Activated CD8-positive, alpha-beta memory T cell treated with anti-CD3 and anti-CD28 coated beads for 36 hours (primary cell): ENCODE data around the gene IL22RA1. TPM values are rescaled to one million over a fixed set of nuclear protein-coding genes. Genes with fewer than 3 reads are reported as not detected.

Experiments used
- CTCF ChIA-PET: fragments of 350-600 bp; sonication (Branson Sonifier 250); formaldehyde crosslinking; loops from one replicate; lab custom pipeline; 2021; ENCODE audit warnings: antibody characterized with exemption; lab: Charles Lee
- POLR2A ChIA-PET: fragments of 350-600 bp; sonication (Branson Sonifier 250); formaldehyde crosslinking; loops from one replicate; lab custom pipeline; 2021; ENCODE audit warnings: antibody characterized with exemption; lab: Charles Lee
- total RNA-seq, 2 experiments: library from RNA; stranded (reverse); gene quantifications; one replicate each; pipeline ENCODE4 v1.2.3, GENCODE V29; 2021

The IL22RA1 gene
- total RNA-seq, 2 experiments from 2014 or later = not detected

DNA sequence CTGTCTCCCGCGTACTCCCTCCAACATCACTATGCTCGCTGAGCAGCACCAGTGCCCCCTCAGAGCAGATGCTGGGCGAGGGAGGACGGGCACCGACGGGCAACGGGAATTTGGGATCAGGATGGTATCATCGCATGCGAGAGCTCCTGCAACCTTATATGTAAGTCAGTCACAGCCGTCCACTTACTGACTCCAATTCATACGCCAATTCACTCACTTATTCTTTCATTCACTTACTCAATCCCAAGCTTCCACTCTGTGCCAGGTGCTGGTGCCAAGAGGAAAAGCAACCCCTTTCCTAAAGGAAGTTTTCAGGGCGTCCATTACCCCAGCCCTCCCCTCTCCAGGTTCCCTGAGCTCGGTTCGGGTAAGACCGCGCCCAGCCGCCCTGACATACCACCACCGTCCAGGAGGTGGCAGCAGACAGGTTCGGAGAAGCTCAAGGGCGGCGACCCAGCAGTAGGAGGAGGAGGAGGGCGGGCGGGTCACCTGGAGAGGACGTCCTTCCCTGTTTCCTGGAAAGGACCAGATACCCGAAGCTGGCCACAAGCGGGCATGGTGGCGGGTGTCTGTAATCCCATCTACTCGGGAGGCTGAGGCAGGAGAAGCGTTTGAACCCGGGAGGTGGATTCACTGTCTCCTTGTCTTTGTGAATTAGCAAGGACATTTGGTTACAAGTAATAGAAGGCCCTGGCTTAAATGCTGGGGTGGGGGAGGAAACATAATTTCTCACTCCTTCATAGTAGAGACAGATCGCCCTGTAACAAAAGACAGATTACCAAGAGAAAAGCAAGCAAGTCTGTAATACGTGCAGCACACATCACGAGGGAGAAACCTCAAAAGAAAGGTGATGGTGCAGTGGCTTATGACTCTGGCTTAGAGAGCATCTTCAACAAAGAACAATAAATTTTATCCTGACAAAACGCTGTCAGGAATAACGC lies 7.6 kb upstream of the IL22RA1 start:
- CTCF ChIA-PET = interaction anchor here (0.6 to 6.6 kb wide), 21 partner anchors 8 to 259 kb away, joined by 3 to 50 read pairs (median 4); partner anchors contain the start of gene IFNLR1
- POLR2A ChIA-PET = interaction anchor here (0.7 to 1.2 kb wide), 2 partner anchors 37 to 596 kb away, joined by 4 to 5 read pairs; partner anchors contain the start of gene IFNLR1

DNA sequence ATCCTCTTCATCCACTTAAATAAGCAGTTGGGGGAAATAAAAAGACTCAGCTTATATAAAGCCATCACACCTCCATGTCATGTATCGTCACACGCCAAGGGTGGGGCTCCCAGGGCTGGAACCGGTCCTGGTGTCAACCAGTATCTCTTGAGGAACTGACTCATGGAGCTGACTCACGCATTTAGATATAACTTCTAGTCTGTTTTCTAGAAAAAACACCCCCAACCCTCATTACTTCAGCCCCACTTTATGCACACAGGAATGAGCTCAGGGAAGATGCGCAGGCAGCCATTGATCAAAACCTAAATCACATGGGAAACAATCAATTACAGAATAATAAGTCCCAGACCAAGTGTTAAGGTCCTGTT lies 6.9 kb upstream of the IL22RA1 start:
- CTCF ChIA-PET = interaction anchor here (0.6 to 6.6 kb wide), 21 partner anchors 9 to 259 kb away, joined by 3 to 50 read pairs (median 4); partner anchors contain the start of gene IFNLR1
- POLR2A ChIA-PET = interaction anchor here (1.2 kb wide), 1 partner anchor 38 kb away, joined by 5 read pairs; the partner anchor contains the start of gene IFNLR1

DNA sequence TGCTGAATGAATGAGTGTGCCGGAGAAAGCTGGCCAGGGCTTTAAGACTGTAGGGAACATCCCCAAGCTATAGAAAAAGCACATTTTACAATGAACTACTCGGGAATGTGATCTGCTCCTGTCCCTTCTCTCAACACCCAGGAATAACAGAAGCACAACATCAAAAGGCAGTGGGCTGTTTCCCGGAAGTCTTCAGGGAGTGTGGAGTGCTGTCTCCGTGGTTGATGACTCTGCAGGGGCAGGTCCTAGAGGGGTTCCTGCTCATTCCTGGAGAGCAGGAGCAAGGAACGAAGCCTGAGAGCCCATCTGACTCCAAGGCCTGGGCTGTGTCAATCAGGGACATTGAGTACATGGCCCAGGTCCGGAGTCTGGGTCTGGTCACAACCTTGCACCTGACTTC lies 4.9 kb upstream of the IL22RA1 start:
- POLR2A ChIA-PET = no interaction called here

DNA sequence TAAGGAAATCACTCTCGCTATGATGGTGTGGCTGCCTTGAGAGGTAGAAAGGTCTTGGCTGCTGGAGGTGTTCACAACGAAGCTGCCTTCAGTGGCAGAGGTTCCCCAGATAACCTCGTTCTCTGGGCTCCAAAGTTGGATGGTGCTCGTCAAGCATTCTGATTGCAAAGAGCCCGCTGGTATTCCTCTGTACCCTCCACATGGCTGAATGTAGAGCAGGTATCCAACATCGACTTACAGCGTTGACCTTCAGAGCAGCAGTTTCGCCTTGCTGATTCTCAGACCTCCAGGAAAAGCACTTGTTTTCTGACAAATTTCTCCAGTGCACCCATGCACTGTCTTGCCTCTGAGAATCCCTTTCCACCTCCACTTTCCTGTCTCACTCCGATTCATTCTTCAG lies 4.3 kb upstream of the IL22RA1 start:
- POLR2A ChIA-PET = no interaction called here
- CTCF ChIA-PET = interaction anchor here (0.8 kb wide), 1 partner anchor 39 kb away, joined by 3 read pairs; no protein-coding TSS in a partner anchor

More for the DNA sequence above, 4.9 kb upstream of the IL22RA1 start:
- CTCF ChIA-PET = interaction anchor here (0.6 to 3.5 kb wide), 3 partner anchors 39 to 231 kb away, joined by 3 to 20 read pairs (median 3); no protein-coding TSS in a partner anchor

DNA sequence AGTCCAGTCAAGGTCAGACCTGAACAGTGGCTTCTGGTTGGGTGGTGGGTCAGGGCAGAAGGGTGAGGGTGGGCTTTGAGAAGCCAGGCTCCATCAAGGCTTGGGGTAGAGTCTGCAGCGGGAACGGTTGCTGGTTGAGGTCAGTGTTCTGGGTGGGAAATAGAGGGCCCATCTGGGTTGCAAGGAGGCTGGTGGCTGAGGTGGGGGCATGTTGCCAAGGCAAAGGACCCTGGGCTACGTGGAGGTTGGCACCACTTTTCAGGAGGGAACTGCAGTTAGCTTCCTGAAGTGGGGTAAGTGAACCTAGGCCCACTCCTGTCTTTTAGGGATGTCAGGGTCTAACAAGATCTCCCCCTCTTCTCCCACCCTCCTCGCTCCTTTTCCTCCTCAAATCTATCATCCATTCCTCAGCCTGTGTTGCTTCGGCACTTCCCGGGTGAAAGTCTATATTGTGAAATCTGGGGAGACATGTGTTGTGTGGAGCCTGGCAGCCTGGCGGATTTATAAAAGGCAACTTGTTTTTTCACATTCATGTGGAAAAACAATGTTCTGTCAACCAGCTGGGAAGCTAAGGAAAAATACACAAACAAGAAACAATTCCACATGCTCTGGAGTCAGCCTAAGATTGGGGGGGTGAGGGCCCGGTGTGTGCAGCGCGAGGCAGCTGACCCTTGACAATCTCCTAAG lies 1.5 kb downstream of the IL22RA1 start:
- POLR2A ChIA-PET = no interaction called here
- CTCF ChIA-PET = interaction anchor here (1.9 kb wide), 1 partner anchor 9 kb away, joined by 5 read pairs; no protein-coding TSS in a partner anchor

DNA sequence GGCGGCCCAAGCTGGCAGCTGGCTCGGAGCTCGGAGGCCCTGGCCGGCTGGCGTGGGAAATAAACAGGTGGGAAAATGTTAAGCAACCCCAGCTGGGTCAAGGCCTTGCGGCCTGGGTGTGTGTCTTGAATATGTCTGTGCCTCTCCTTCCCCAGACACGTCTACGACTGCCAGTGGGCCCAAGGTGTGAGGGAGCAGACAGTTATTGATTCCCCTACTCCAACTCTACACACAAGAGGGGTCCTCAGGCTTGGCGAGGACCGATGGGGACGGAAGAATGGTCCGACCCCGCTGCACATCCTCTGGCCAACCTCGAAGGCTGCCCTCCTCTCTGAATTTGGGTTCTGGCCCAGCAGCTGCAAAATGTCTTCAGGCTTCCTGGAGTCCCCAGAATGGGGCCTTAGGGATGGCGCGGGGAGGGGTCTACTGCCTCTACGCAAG lies 2.2 kb downstream of the IL22RA1 start:
- CTCF ChIA-PET = interaction anchor here (1.9 kb wide), 1 partner anchor 10 kb away, joined by 5 read pairs; no protein-coding TSS in a partner anchor
- POLR2A ChIA-PET = no interaction called here

DNA sequence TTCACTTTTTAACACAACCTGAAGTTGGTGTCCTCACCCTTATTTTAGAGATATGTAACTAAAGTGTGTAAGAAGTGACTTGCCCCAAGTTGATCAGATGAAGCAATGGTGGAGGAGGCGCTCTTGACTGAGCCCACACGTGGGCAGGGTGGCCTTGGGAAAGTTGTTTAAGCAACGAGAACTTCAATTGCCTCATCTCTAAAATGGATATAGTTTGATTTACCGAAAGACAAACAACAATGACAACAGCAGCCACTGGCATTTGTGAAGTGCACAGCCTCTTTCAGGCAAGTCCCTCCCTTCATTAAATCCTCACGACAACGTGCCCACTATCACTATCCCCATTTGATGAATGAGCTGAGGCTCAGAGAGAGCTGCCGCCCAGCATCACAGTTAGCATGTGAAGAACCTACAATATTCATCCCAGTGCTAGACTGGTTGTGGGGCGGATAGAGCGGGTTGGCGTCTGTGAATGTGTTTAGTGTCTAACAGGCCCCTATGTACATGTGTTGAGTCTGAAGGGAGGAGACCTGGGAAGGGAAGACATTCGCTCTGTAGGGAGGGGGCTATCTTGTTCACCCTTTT lies 3.0 kb downstream of the IL22RA1 start:
- ChIA-PET POLR2A (no interaction called here), CTCF (interaction anchor here (1.2 kb wide), 1 partner anchor 11 kb away, joined by 4 read pairs; no protein-coding TSS in a partner anchor)

DNA sequence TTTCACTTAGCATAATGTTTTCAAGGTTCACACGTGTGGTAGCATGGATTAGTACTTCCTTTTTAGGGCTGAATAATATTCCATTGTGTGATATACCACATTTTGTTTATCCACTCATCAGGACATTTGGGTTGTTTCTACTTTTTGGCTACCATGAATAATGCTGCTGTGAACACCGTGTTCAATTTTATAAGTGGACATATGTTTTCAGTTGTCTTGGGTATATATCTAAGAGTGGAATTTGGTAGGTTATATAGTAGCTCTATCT lies 3.8 kb downstream of the IL22RA1 start:
- POLR2A ChIA-PET = no interaction called here
- CTCF ChIA-PET = interaction anchor here (1.2 kb wide), 1 partner anchor 11 kb away, joined by 4 read pairs; no protein-coding TSS in a partner anchor

DNA sequence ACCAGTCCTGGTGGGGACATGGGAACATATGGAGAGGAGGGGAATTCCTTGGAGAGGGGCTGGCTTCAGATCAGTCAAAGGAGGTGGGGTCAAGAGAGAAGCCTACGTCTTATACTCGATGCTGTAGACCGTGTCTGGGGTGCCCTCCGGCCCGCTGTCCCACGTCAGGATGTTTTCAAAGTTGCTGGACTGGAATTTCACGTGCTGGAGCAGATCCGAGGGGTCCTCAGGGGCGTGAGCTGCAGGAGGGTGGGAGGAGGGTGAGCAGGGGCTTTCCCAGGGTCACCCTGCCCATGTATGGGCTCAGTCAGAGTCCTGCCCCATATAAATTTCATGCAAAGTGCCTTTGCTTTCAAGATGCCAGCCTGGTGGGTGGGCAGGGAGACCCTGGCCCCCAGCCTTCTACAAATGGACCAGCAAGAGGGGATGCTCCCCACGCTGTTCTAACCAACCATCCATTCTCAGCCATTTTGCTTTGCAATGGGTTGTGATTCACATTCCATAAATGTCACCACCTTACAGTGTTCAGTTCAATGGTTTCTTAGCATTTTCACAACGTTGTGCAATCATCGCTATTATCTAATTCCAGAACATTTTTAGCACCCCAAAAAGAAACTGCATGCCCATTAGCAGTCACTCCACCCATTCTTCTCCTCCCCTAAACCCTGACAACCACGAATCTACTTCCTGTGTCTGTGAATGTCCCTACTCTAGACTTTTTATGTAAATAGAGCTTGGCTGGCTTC lies 4.3 kb downstream of the IL22RA1 start:
- CTCF ChIA-PET = interaction anchor here (0.5 to 1.2 kb wide), 2 partner anchors 12 to 781 kb away, joined by 3 to 4 read pairs; no protein-coding TSS in a partner anchor
- POLR2A ChIA-PET = no interaction called here

DNA sequence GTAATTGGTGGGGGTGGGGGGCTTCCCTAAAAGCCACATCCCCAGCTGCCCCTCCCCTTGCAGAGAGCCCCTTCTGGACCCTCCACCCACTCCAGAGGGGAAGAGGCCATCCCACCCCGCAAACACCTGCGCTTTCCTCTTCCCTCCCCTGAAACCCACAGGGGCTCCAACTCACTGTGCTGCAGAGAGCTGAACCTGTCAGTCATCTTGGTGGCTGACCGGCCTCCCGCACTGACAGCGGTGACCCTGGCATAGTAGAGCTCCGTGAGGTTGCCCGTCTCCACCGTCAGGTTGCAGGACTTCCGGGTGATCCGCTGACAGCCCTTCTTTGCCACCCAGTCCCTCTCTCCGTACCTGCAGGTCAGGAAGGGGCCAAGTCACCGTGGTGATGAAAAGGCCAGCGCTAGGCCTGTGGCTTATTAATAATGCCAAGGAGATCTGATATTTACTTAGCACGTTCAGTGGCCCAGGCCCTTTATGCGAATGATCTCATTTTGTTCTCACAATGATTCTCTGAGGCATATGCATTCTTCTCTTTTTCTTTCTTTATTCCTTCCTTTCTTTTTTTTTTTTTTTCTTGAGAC lies 5.9 kb downstream of the IL22RA1 start:
- CTCF ChIA-PET = interaction anchor here (1.2 kb wide), 1 partner anchor 13 kb away, joined by 4 read pairs; no protein-coding TSS in a partner anchor
- POLR2A ChIA-PET = no interaction called here

DNA sequence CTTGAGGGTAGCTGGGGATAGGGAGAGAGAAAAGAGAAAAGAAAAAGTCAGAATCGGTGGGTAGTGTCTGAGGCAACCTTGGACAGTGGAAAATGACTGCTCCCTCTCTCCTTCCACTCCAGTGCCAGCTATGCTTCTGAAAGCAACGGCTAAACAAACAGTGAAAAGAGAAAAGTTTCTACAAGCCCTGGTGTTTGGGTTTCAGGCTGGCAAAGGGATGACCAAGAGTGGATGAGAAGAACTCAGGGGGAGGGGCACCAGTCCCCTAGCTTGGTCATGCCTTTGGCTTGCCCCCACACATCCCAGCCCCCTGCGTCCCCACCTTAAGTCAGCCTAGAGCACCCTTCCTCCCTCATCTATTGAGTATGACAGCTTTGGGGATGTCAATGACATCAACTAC lies 8.6 kb downstream of the IL22RA1 start:
- CTCF ChIA-PET = no interaction called here
- POLR2A ChIA-PET = no interaction called here

DNA sequence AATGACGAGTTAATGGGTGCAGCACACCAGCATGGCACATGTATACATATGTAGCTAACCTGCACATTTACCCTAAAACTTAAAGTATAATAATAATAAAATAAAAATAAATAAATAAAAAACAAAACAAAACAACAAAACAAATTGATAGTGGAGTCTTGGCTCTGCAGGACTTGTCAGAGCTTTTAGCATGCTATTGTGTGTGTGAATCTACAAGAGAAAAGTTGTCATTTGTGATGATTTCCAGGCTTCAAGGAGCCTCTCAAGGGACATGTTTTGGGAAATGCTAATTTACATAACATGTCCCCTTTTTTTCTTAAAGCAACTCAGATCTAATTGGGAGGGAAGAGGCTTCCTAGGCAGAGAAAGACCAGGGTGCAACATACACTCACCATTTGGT lies 9.1 kb downstream of the IL22RA1 start:
- POLR2A ChIA-PET = no interaction called here
- CTCF ChIA-PET = no interaction called here

DNA sequence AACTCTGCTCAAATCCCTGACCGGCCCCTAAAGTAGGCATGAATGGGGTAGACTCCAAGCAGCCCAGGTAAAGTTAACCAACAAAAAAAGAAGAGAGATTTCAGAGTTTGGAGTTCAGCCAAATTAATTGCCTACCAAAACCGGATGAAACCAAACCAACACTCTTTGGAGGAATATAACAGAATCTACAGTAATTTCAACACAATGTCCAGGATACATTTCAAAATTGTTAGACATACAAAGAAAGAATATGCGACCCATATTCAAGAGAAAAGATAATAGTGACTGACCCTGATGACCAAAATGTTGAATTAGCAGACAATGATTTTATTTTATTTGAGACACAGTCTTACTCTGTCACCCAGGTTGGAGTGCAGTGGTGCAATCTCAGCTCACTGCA lies 12.6 kb downstream of the IL22RA1 start:
- CTCF ChIA-PET = no interaction called here
- POLR2A ChIA-PET = no interaction called here

DNA sequence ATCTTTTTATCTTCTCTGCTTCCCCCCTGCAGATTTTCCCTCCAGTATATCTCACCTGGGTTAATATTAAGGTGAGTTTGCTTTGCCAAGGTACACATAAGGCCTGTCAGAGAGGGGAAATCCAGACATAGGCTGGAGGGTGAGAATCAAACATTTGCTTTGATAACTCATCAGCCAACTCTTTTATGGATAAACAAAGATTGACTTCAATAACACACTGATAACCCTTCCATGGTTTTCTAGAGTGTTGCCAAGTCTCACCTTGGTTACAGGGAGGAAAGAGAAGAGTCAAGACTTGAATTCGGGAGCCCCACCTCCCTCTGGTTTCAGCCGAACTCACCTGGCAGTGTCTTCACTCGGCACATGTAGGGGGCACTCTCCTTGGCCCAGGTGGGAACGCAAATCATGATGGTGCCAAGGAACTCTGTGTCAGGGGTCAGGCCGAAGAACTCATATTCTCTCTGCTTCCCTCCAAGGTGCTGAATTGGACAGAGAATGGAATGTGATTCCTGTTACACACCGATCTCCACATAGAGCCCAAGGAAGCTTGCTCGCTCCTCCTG lies 15.1 kb downstream of the IL22RA1 start:
- ChIA-PET CTCF (no interaction called here), POLR2A (no interaction called here)

DNA sequence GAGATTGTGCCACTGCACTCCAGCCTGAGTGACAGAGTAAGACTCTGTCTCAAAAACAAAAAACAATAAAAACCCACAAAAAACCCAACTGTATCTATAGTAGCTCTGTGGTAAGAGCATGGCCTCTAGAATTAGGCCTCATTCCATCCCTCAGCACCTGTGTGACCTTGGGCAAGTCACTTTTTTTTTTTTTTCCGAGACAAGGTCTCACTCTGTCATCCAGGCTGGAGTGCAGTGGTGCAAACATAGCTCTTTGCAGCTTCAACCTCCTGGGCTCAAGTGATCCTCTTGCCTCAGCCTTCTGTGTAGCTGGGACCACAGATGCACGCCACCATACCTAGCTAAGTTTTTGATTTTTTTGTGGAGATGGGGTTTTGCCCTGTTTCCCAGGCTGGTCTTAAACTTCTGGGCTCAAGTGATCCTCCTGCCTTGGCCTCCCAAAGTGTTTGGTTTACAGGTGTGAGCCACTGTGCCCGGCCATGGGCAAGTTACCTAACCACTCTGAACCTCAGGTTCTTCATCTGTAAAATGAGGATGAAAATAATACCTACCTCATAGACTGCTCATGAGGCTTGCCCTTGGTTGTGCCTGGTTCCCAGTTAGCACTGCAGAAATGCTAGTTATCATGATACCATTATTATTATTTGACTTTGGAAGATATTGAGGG lies 15.7 kb downstream of the IL22RA1 start:
- ChIA-PET POLR2A (no interaction called here), CTCF (no interaction called here)

DNA sequence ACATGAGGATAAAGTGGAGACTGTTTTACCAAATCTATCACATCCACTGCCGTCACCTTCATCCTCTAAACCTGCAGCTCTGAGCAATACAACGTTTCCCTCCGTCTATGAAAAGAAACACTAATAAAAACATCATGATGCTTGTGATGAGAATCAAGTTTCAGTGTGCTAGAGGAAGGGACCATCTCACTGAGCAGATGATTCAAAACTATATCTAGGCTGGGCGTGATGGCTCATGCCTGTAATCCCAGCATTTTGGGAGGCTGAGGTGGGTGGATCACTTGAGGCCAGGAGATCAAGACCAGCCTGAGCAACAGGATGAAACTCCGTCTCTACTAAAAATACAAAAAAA lies 16.3 kb downstream of the IL22RA1 start:
- POLR2A ChIA-PET = no interaction called here
- CTCF ChIA-PET = no interaction called here

DNA sequence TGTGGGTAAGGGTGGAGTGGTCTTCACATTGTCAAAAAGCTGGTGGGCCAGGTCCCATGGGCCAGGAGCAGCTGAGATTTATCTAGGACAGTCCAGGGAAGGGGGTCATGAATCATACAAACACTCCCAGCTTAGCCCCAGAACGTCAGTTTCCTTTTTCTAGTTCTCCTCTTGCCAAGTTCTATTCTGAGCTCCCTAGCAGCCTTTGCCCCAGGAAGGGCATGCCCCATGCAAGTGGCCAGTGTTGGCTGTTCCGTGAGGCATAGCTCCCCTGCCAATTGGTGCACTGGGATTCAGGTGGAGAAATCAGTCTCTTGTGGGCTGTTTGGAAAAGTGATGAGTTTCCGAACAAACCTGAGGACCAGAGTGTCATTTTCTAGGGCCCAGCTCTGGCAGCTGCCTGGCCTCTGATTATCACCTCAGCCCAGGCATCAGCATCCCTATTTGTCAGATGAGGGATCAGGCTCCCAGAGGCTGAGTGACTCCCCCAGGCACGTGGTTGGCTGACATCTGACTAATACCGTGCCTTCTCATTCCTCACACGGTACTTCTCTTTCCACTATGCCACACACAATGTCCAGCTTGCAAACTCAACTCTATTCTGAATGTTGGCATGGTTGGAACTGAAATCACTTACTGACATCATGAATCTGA lies 16.8 kb downstream of the IL22RA1 start:
- POLR2A ChIA-PET = no interaction called here
- CTCF ChIA-PET = no interaction called here
